ENCODE results near the gene IFT88.
"Not testable (repeated sequence)": the region's sequence is repeated elsewhere in the genome, so short reads cannot be mapped to it uniquely, and the experiment has no call there.

The IFT88 gene

DNA sequence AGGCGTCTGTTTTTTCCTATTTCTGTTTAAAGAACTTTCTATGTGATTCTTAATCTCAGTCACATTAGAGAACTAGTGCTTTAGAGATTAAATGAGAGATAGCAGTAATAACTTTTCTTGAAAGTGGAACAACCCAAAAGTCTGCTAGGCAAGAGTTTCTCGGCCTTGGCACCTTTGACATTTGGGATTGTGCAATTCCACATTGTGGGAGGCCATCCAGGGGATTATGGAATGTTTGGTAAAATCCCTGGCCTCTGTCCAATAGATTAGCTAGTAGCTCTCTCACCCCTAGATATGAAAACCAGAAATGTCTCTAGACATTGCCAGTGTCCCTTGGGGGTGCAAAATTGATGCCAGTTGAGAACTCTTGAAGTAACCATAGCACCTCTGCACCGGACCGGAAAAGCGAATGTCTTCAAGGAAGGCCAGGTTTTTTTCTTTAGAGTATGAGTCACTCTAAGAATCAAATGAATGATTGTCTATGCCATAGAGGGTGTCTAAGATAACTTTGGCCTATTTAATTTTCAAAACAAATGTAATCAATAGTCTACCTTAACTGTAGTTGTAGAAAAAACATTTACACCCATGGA lies 91.6 kb downstream of the IFT88 start:
- Histone ChIP-seq H3K27ac (no peak overlapping the region), H4K20me1 (no peaks in the 10 kb centered on the region), H3K9me3 (no peaks in the 10 kb centered on the region), H3K27me3 (no peaks in the 10 kb centered on the region), H3K4me2 (peak overlapping the region; percentile 4), H3K36me3 (no peaks in the 10 kb centered on the region), H3K4me3 (no peak overlapping the region), H3K9ac (no peak overlapping the region), H3K4me1 (peaks cover 4% of the 10 kb centered on the region; the same call in 1 of the 2 replicates)
- TF ChIP-seq Cebpa-rat (IDR thresholded peaks at IDR 0.05): no peak

DNA sequence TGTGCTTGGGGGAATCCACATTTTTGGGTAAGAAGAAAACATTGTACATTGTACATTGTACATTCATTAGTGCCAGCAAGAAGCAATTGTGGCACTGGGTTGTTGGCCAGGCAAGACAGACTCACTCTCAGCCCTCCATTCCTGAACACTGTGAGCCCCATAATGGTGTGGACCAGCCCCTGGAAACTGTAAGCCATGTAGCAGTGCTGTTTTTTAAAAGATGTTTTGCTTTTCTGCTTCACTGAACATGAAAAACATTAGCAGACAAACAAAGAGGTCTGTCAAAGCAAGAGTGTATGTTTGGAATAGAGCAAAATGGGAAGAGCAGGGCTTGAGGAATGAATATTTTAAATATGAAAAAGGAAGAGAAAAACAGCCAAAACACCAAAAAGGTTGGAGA lies 97.4 kb downstream of the IFT88 start:
- Histone ChIP-seq H3K27ac (no peak overlapping the region), H3K4me1 (peaks cover 13% of the 10 kb centered on the region)

DNA sequence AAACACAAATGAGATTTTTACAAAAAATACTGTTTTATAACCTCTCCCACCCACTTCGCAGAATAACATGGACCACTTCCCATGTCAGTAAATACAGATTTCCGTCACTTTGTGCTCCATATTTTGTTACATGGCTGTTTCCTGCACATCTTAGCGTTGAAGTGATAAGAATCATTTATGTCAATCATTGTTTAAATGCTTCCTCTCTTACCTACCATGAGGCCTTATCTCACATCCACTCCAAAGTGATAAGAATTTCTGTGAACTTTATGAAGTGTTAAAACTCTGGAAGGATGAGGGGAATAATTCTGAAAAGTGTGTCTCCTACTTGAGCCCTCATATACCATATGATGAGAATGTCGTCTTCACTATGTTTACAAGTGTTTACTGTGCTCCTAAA lies 100.0 kb downstream of the IFT88 start:
- Histone ChIP-seq H3K27ac (no peak overlapping the region), H3K9ac (no peak overlapping the region), H3K27me3 (no peaks in the 10 kb centered on the region), H3K9me3 (no peaks in the 10 kb centered on the region), H3K4me2 (0 out of 2 replicates have a peak overlapping the region, but pooled peaks have one; percentile 27), H4K20me1 (no peaks in the 10 kb centered on the region), H3K4me3 (no peak overlapping the region), H3K36me3 (no peaks in the 10 kb centered on the region), H3K4me1 (peaks cover 14% of the 10 kb centered on the region)
- TF ChIP-seq Cebpa-rat (IDR thresholded peaks at IDR 0.05): no peak

More for the DNA sequence above, 97.4 kb downstream of the IFT88 start:
- no peak overlapping the region for H3K4me2 ChIP-seq
- H3K9me3 ChIP-seq: no peaks in the 10 kb centered on the region
- no peaks in the 10 kb centered on the region for H4K20me1 ChIP-seq
- H3K27me3 ChIP-seq: no peaks in the 10 kb centered on the region
- H3K9ac ChIP-seq: no peak overlapping the region
- TF ChIP-seq Cebpa-rat (IDR thresholded peaks at IDR 0.05): no peak
- no peak overlapping the region for H3K4me3 ChIP-seq
- no peaks in the 10 kb centered on the region for H3K36me3 ChIP-seq

DNA sequence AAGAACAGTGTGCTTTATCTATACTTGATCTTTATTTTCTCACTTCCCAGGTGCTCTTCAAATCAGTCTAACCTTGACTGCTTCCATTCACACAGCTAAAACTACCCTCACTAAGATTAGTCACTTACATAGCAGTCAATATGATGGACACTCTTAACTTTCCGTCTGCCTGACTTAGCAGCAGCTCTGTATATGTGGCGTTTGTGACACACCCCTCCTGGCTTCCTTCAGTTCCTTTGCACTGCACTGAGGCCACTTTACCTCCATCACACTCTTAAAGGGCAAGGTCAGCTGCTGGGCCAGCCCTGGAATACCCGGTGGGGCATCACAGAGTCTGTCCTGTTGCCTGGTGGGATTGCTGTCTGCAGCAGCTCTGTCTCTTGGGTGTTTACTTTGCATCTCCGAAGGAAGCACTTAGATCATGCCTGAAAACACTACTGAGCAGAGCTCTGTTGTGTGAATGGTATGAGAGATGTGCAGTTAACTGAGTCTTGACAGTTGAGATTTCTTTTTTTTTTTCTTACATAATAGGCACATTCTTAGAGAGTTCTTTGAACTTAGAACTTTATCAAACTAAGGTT lies 101.0 kb downstream of the IFT88 start:
- H3K27me3 ChIP-seq: no peaks in the 10 kb centered on the region
- no peaks in the 10 kb centered on the region for H3K36me3 ChIP-seq
- H3K9me3 ChIP-seq: no peaks in the 10 kb centered on the region
- no peaks in the 10 kb centered on the region for H4K20me1 ChIP-seq
- no peak overlapping the region for H3K27ac ChIP-seq
- H3K4me1 ChIP-seq: peaks cover 14% of the 10 kb centered on the region
- H3K9ac ChIP-seq: no peak overlapping the region
- H3K4me2 ChIP-seq: no peak overlapping the region
- no peak for TF ChIP-seq Cebpa-rat (IDR thresholded peaks at IDR 0.05)
- no peak overlapping the region for H3K4me3 ChIP-seq

DNA sequence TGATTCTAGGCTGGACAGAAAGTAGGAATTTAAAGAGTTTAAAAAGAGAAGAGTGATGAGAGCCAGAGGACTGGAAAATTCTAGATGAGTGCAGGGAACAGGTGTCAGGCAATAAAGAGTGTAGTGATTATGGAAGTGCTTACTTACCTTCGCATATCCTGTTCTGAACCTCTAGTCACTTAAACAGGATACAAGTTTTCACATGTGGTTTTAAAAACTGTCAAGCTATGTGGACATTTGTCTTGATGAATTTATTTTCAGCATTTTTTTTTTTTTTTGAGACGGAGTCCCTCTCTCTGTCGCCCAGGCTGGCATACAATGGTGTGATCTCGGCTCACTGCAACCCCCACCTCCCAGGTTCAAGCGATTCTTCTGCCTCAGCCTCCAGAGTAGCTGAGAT lies 102.2 kb downstream of the IFT88 start:
- no peaks in the 10 kb centered on the region for H3K36me3 ChIP-seq
- H3K4me3 ChIP-seq: no peak overlapping the region
- H3K9me3 ChIP-seq: no peaks in the 10 kb centered on the region
- H3K27me3 ChIP-seq: no peaks in the 10 kb centered on the region
- no peak overlapping the region for H3K27ac ChIP-seq
- no peak for TF ChIP-seq Cebpa-rat (IDR thresholded peaks at IDR 0.05)
- H3K4me1 ChIP-seq: peaks cover 14% of the 10 kb centered on the region
- no peak overlapping the region for H3K9ac ChIP-seq
- no peaks in the 10 kb centered on the region for H4K20me1 ChIP-seq
- no peak overlapping the region for H3K4me2 ChIP-seq

DNA sequence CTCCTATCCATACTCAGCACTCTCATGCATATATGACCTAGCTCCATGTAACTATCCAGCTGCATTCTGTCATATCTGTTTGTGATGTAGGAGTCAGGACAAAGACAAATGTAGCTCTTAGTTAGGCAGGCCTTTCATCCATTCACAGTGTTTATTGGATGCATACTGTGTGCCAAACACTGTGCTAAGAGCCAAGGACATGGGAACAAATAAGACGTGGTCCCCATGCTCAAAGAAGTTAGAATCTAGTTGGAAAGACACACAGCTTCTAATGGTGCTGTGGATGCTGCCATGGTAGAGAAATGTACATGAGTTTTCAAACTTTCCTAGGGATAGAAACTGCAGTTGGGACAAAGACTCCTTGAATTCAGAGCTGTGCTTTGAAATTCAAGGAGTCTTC lies 104.8 kb downstream of the IFT88 start:
- H3K4me2 ChIP-seq: no peak overlapping the region
- no peaks in the 10 kb centered on the region for H3K9me3 ChIP-seq
- H3K36me3 ChIP-seq: no peaks in the 10 kb centered on the region
- H3K27ac ChIP-seq: no peak overlapping the region
- peaks cover 14% of the 10 kb centered on the region for H3K4me1 ChIP-seq
- no peak overlapping the region for H3K4me3 ChIP-seq
- no peaks in the 10 kb centered on the region for H3K27me3 ChIP-seq
- no peaks in the 10 kb centered on the region for H4K20me1 ChIP-seq
- TF ChIP-seq Cebpa-rat (IDR thresholded peaks at IDR 0.05): no peak
- no peak overlapping the region for H3K9ac ChIP-seq

DNA sequence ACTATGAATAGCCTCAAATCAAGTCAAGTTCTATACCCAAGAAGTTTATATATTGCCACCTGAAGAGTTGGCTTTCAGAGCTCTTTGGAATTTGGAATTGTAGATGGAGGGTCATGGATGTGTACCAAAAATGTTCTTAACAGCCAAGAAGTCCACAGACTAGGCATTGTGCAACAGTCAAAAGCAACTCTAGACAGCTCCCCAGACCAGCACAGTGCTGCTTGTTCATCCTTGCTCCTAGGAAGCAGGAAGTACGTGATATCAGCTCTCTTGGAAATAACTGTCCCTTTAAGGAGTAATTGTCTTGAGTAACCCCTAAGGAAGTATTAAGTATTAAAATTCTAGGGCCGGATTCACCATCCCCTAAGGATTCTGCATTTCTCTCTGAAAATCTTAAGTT lies 105.8 kb downstream of the IFT88 start:
- TF ChIP-seq Cebpa-rat (IDR thresholded peaks at IDR 0.05): no peak
- Histone ChIP-seq H3K9me3 (no peaks in the 10 kb centered on the region), H3K4me2 (no peak overlapping the region), H3K27ac (no peak overlapping the region), H3K4me1 (peaks cover 8% of the 10 kb centered on the region), H3K27me3 (no peaks in the 10 kb centered on the region), H3K9ac (no peak overlapping the region), H4K20me1 (no peaks in the 10 kb centered on the region), H3K4me3 (no peak overlapping the region), H3K36me3 (no peaks in the 10 kb centered on the region)

DNA sequence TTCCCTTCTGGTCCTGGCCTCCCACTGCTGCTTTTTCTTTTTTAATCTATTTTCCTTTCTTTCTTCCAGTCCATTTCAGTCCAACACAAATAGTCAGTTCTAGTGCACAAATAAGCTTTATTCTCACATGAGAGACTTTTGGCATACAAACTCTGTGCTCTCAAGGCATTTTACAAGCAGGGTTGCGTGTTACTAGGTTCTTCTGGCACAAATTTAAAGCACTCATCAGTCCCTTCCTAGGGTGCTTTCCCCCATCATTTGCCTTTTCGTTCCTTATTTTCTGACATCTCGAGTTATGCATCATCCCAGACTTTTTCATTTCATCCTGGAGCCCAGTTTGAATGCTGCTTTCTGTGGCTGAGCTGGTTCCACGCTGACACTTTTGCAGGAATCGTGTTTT lies 106.8 kb downstream of the IFT88 start:
- H3K27ac ChIP-seq: no peak overlapping the region
- H3K9me3 ChIP-seq: no peaks in the 10 kb centered on the region
- H3K36me3 ChIP-seq: no peaks in the 10 kb centered on the region
- H4K20me1 ChIP-seq: no peaks in the 10 kb centered on the region
- TF ChIP-seq Cebpa-rat (IDR thresholded peaks at IDR 0.05): no peak
- peaks cover 7% of the 10 kb centered on the region for H3K4me1 ChIP-seq
- H3K9ac ChIP-seq: no peak overlapping the region
- no peak overlapping the region for H3K4me2 ChIP-seq
- no peak overlapping the region for H3K4me3 ChIP-seq
- no peaks in the 10 kb centered on the region for H3K27me3 ChIP-seq

DNA sequence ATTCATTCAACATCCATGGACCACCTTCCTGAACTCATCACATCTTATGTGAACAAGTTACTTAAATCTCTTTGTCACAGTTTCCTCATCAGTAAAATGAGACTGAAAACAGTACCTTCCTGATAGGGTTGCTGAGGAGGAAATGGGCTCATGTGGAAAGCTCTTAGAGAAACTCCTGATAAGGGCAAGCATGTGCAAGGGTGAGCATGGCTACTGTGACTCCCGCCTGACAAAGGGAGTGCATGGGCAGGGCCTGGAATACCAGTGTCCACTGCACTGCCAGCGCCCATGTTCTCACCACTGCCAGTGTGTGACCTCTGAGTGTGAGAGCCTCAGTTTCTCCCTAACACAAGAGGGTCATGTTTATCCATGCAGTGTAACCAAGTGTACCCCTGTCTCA lies 109.3 kb downstream of the IFT88 start:
- no peak overlapping the region for H3K4me2 ChIP-seq
- no peak for TF ChIP-seq Cebpa-rat (IDR thresholded peaks at IDR 0.05)
- H3K9me3 ChIP-seq: no peaks in the 10 kb centered on the region
- H3K9ac ChIP-seq: no peak overlapping the region
- no peaks in the 10 kb centered on the region for H4K20me1 ChIP-seq
- H3K27ac ChIP-seq: no peak overlapping the region
- H3K27me3 ChIP-seq: no peaks in the 10 kb centered on the region
- H3K4me1 ChIP-seq: no peaks in the 10 kb centered on the region
- H3K36me3 ChIP-seq: no peaks in the 10 kb centered on the region
- H3K4me3 ChIP-seq: no peak overlapping the region

DNA sequence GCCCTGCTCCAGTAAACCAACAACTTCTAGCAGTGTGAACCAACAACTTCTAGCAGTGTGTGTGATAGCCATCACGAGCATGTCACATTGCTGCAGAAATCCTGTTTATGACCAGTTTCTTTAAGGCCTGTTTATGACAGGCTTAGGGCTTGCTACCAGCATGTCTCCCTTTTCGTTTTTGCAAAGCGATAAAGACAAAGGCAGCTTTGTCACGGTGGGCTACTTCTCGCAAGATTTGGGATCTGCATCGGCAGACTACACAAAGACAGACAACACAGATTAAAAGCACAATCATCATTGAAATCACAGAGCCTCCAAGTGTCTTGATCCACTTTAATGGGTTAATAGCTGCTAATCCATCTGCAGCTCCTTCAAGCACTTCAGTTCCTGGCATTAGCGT lies 111.6 kb downstream of the IFT88 start:
- not testable (repeated sequence) for H3K27me3 ChIP-seq, H3K4me2 ChIP-seq, H3K36me3 ChIP-seq, H3K9me3 ChIP-seq, H3K9ac ChIP-seq, H3K4me3 ChIP-seq, H3K27ac ChIP-seq, H3K4me1 ChIP-seq, H4K20me1 ChIP-seq

DNA sequence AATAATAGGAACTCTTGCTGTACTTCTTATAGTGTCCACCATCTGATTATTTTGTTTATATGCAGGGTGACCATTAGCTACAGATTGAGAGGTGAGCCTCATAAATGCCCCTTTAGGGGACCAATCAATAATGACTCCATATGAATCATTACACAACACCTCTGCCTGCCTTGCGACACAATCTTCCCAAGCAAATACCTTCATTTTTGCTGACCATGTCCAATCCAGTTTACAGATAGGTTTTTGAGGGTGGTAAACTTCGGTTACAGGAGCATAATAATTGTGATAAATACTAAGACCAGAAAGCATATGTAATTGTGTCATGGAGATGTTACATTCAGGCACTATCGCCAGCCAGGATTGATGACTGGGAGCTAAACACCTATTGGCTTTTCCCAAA lies 112.9 kb downstream of the IFT88 start:
- Histone ChIP-seq H3K4me1 (no peaks in the 10 kb centered on the region), H3K4me2 (no peak overlapping the region), H3K4me3 (no peak overlapping the region), H3K27ac (no peak overlapping the region), H3K9me3 (no peaks in the 10 kb centered on the region), H4K20me1 (no peaks in the 10 kb centered on the region), H3K27me3 (no peaks in the 10 kb centered on the region), H3K36me3 (no peaks in the 10 kb centered on the region), H3K9ac (no peak overlapping the region)
- no peak for TF ChIP-seq Cebpa-rat (IDR thresholded peaks at IDR 0.05)

Measured in BLaER1 (cell line).